Tibial artery (tissue), 4 donors: ENCODE results near the gene JPT2.
"Not testable (repeated sequence)": the region's sequence is repeated elsewhere in the genome, so short reads cannot be mapped to it uniquely, and the experiment has no call there.

Experiments
- DNase-seq, 2 donors: peaks; one replicate each; pipeline ENCODE4 v3.0.0-alpha.2; 2019
- H3K27ac ChIP-seq, 2 donors: fragments of 200-600 bp; sonication (generic) in 1 of 2; 1 replicate in 1 of 2; 2 replicates in 1 of 2; pipeline ENCODE4 v1.5.1; 2018 to 2019; ENCODE audit warnings: mild to moderate bottlenecking in 1 of 2
- H3K27me3 ChIP-seq, 2 donors: fragments of 200-600 bp; sonication (generic) in 1 of 2; one replicate each; pipeline versions ENCODE4 v1.5.1 to v1.6.0; 2016 to 2019
- H3K36me3 ChIP-seq, 3 donors: fragments of 200-600 bp; sonication (generic) in 2 of 3; one replicate each; pipeline ENCODE4 v1.5.1; 2016 to 2019; ENCODE audit warnings: mild to moderate bottlenecking in 2 of 3
- H3K4me1 ChIP-seq, 4 donors: fragments of 200-600 bp; sonication (generic) in 2 of 4; 1 replicate in 3 of 4; 2 replicates in 1 of 4; pipeline ENCODE4 v1.5.1; 2016 to 2019
- H3K4me3 ChIP-seq, 2 donors: fragments of 200-600 bp; sonication (generic) in 1 of 2; 1 replicate in 1 of 2; 2 replicates in 1 of 2; pipeline ENCODE4 v1.5.1; 2018 to 2019; ENCODE audit warnings: mild to moderate bottlenecking in 2 of 2
- H3K9me3 ChIP-seq, 3 donors: fragments of 200-600 bp; sonication (generic) in 1 of 3; one replicate each; pipeline ENCODE4 v1.5.1; 2016 to 2019
- CTCF ChIP-seq, 2 experiments: fragments of 200-600 bp in 1 of 2; fragments of 450-650 bp in 1 of 2; IDR thresholded peaks; one replicate each; pipeline ENCODE4 v1.5.1; 2017 to 2019; ENCODE audit warnings: antibody characterized with exemption in 2 of 2, mild to moderate bottlenecking in 1 of 2, moderate library complexity in 1 of 2
- intact Hi-C: fragments of 100-400 bp; cut with DNase I; formaldehyde crosslinking; loops from one replicate; pipeline ENCODE4 v1.15.0; 2023; ENCODE audit warnings: low total_unique reads

JPT2 gene

GRCh38 chr16:1701216-1701878, 23.3 kb downstream of the JPT2 start:
- intact Hi-C loops: no loop called here
- peaks cover 8 to 48% (median 17%) of the 10 kb centered on the region in 3 donors for H3K36me3 ChIP-seq

DNA sequence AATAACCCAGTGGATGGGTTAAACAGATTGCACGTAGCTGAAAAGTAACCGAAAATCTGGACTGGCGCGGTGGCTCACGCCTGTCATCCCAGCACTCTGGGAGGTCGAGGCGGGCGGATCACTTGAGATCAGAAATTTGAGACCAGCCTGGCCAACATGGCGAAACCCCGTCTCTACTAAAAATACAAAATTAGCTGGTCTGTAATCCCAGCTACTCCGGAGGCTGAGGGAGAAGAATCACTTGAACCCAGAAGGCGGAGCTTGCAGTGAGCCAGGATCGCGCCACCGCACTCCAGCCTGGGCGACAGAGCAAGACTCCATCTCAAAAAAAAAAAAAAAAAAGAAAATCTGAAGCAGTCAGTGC, 27.2 kb downstream of the JPT2 start:
- H3K36me3 ChIP-seq: peaks cover 0 to 25% (median 0%) of the 10 kb centered on the region in 3 donors
- H3K9me3 ChIP-seq, DNase-seq, intact Hi-C loops, H3K27me3 ChIP-seq: not testable (repeated sequence)
- H3K4me3 ChIP-seq: peak overlapping the region; percentile 73 to 74
- H3K4me1 ChIP-seq: peaks cover 0 to 37% (median 26%) of the 10 kb centered on the region in 4 donors
- peak overlapping the region; percentile 85 to 92 for H3K27ac ChIP-seq

More at GRCh38 chr16:1701216-1701878, 23.3 kb downstream of the JPT2 start:
- Histone ChIP-seq H3K4me1 (peaks cover 0 to 7% (median 5%) of the 10 kb centered on the region in 4 donors), H3K9me3 (no peaks in the 10 kb centered on the region), H3K27ac (no peak overlapping the region), H3K27me3 (no peaks in the 10 kb centered on the region), H3K4me3 (no peak overlapping the region)
- no peak for TF ChIP-seq CTCF (IDR thresholded peaks at IDR 0.05)
- DNase-seq: no peak

DNA sequence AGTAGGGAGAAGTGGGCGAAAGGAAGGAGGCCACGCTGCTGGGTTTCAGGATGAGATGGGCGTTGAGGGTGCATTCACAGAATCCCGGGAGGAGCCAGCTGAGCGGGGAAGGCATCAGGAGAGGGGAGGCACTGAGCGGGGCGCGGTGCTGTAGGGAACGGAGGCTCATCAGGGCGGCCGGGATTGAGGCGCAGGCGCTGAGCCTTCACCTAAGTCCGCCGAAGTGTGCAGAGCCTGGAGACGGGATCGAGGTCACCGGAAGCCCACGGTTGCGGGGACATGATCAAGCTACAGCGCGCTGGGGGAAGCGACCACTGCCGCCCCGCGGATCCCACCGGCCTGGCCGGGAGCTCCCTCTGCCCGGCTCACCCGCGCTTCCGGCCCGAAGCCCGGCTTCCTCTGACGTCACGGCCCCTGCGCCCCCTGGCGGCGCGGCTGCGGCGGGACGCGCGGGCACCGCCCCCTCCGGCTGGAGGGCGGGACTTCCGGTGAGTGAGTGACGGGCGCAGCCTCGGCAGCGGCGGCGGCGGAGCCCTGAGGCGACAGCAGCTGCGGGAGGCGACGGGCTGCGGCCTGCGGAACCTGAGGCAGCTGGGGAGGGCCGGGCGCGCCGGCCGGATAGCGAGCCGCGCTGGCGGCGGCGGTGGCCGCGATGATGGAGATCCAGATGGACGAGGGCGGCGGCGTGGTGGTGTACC, 27.8 kb downstream of the JPT2 start, which contains the start of gene MAPK8IP3:
Gene MAPK8IP3, plus strand, starts transcription at position 508 of the 698 bp plus-strand sequence. Its CDS starts 145 bp downstream, at position 653.
- intact Hi-C loops: no loop called here
- peaks cover 0 to 39% (median 26%) of the 10 kb centered on the region in 4 donors for H3K4me1 ChIP-seq
- peak; percentile 88 to 100 for TF ChIP-seq CTCF (IDR thresholded peaks at IDR 0.05)

DNA sequence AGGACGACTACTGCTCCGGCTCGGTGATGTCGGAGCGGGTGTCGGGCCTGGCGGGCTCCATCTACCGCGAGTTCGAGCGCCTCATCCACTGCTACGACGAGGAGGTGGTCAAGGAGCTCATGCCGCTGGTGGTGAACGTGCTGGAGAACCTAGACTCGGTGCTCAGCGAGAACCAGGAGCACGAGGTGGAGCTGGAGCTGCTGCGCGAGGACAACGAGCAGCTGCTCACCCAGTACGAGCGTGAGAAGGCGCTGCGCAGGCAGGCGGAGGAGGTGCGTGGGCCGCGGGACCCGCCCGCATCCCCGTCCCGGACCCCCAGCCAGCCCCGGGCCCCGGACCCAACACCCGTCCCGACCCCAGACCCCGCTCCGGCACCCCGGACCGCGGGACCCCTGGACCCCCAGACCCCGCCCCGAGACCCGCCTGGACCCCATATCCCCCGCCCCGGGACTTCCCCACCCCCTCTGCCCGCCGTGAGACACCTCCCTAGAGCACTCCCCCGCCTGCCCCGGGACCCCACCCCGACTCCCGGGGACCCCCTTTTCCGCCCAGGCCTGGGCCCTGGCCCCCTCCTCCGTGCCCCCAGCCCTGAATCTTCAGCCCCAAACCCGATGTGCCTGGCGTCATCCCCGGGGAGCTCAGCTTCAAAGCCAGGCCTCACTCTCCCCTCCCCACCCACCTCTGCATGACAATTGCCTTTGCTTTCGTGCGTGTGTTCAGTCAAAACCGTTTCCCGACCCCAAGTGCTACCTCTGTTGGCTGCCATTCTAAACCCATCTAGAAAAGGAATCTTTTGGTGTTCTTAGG, 28.5 kb downstream of the JPT2 start:
- no peak for DNase-seq
- H3K4me3 ChIP-seq: peak overlapping the region; percentile 73 to 74
- H3K27me3 ChIP-seq: no peaks in the 10 kb centered on the region
- peaks cover 0 to 42% (median 26%) of the 10 kb centered on the region in 4 donors for H3K4me1 ChIP-seq
- peak overlapping the region; percentile 85 to 92 for H3K27ac ChIP-seq
- no peak for TF ChIP-seq CTCF (IDR thresholded peaks at IDR 0.05)
- peaks cover 0 to 15% (median 0%) of the 10 kb centered on the region in 3 donors for H3K36me3 ChIP-seq
- intact Hi-C loops: no loop called here
- no peaks in the 10 kb centered on the region for H3K9me3 ChIP-seq

More for the DNA sequence above, 27.8 kb downstream of the JPT2 start, which contains the start of gene MAPK8IP3:
- H3K27me3 ChIP-seq: no peaks in the 10 kb centered on the region
- peaks cover 0 to 20% (median 0%) of the 10 kb centered on the region in 3 donors for H3K36me3 ChIP-seq
- no peaks in the 10 kb centered on the region for H3K9me3 ChIP-seq
- H3K27ac ChIP-seq: peak within 1 kb of the TSS; percentile 85 to 92
- peak within 1 kb of the TSS; percentile 73 to 74 for H3K4me3 ChIP-seq
- peak; percentile 79 to 96 for DNase-seq

- no peak for DNase-seq
- peaks cover 0 to 9% (median 0%) of the 10 kb centered on the region in 3 donors for H3K36me3 ChIP-seq
- intact Hi-C loops: no loop called here
- H3K27ac ChIP-seq: peak overlapping the region; percentile 85 to 92
- peak overlapping the region; percentile 73 to 74 for H3K4me3 ChIP-seq
- peaks cover 0 to 42% (median 26%) of the 10 kb centered on the region in 4 donors for H3K4me1 ChIP-seq
- no peaks in the 10 kb centered on the region for H3K9me3 ChIP-seq
- H3K27me3 ChIP-seq: no peaks in the 10 kb centered on the region
- no peak for TF ChIP-seq CTCF (IDR thresholded peaks at IDR 0.05)
Observed at GRCh38 chr16:1707193-1707790, 29.2 kb downstream of the JPT2 start.
